HEK293 (cell line): Measurements from ENCODE around the gene ITK.

ENCODE experiments used
- CTCF ChIA-PET: fragments of 350-600 bp; formaldehyde crosslinking; extraction: SDS; loops from one replicate; lab custom pipeline; 2021; ENCODE audit warnings: antibody characterized with exemption; lab: Yijun Ruan, JAX
- POLR2A ChIA-PET: fragments of 300-600 bp; formaldehyde crosslinking; extraction: SDS; loops from one replicate; lab custom pipeline; 2020; ENCODE audit warnings: antibody characterized with exemption, inconsistent platforms; lab: Yijun Ruan, JAX
- H3K27ac ChIP-seq: fragments of 200-500 bp; sonication (Bioruptor generic); 2 replicates; pipeline ENCODE4 v1.5.1; 2014; ENCODE audit warnings: low read depth, low read length, control low read depth, inconsistent platforms; ENCODE audit errors: extremely low read depth
- H3K36me3 ChIP-seq, 2 experiments: fragments of 200-500 bp in 1 of 2; sonication (Bioruptor generic) in 1 of 2; 1 replicate in 1 of 2; 2 replicates in 1 of 2; pipeline ENCODE4 v1.5.1; 2014 to 2017; ENCODE audit warnings: inconsistent platforms in 2 of 2, low read length in 2 of 2; ENCODE audit not compliant: control insufficient read depth in 2 of 2, insufficient read depth in 1 of 2
- H3K4me1 ChIP-seq: fragments of 200-500 bp; sonication (Bioruptor generic); 2 replicates; pipeline ENCODE4 v1.5.1; 2014; ENCODE audit warnings: mild to moderate bottlenecking, low read length, inconsistent platforms; ENCODE audit not compliant: control insufficient read depth, insufficient read depth
- H3K4me3 ChIP-seq: 2 replicates; pipeline ENCODE4 v1.5.1; 2011; ENCODE audit warnings: low read depth, mild to moderate bottlenecking, control low read depth, low read length, moderate library complexity
- H3K9me3 ChIP-seq: fragments of 200-500 bp; sonication (Bioruptor generic); 2 replicates; pipeline ENCODE4 v1.5.1; 2014; ENCODE audit warnings: low read depth, low read length, inconsistent platforms; ENCODE audit not compliant: control insufficient read depth, insufficient read depth
- EGR2 ChIP-seq: fragments of 450-650 bp; formaldehyde crosslinking; IDR thresholded peaks from 2 replicates; pipeline ENCODE4 v1.5.1; 2016; ENCODE audit warnings: low read depth, missing biosample characterization, missing genetic modification characterization
- GLIS2 ChIP-seq: fragments of 450-650 bp; formaldehyde crosslinking; IDR thresholded peaks from 2 replicates; pipeline ENCODE4 v1.5.1; 2016; ENCODE audit warnings: missing biosample characterization, missing genetic modification characterization
- PRDM1 ChIP-seq: fragments of 450-650 bp; formaldehyde crosslinking; IDR thresholded peaks from 2 replicates; pipeline ENCODE4; 2016; ENCODE audit warnings: missing biosample characterization, missing genetic modification characterization
- TSHZ1 ChIP-seq: fragments of 450-650 bp; formaldehyde crosslinking; IDR thresholded peaks from 2 replicates; pipeline ENCODE4 v1.5.1; 2016; ENCODE audit warnings: missing biosample characterization, missing genetic modification characterization, borderline replicate concordance
- ZBTB8A ChIP-seq: fragments of 450-650 bp; formaldehyde crosslinking; IDR thresholded peaks from 2 replicates; pipeline ENCODE4 v1.5.1; 2016; ENCODE audit warnings: missing biosample characterization, missing genetic modification characterization
- ZFP3 ChIP-seq: fragments of 450-650 bp; formaldehyde crosslinking; IDR thresholded peaks from 2 replicates; pipeline ENCODE4 v1.5.1; 2016; ENCODE audit warnings: low read depth, missing biosample characterization, missing genetic modification characterization
- ZFP37 ChIP-seq: fragments of 450-650 bp; formaldehyde crosslinking; IDR thresholded peaks from 2 replicates; pipeline ENCODE4 v1.5.1; 2016; ENCODE audit warnings: missing biosample characterization, missing genetic modification characterization
- ZIC2 ChIP-seq: fragments of 450-650 bp; formaldehyde crosslinking; IDR thresholded peaks from 2 replicates; pipeline ENCODE4 v1.5.1; 2016; ENCODE audit warnings: missing biosample characterization, missing genetic modification characterization
- ZNF112 ChIP-seq: fragments of 450-650 bp; formaldehyde crosslinking; IDR thresholded peaks from 2 replicates; pipeline ENCODE4 v1.5.0; 2017; ENCODE audit warnings: missing biosample characterization, missing genetic modification characterization
- ZNF184 ChIP-seq: fragments of 450-650 bp; IDR thresholded peaks from 2 replicates; pipeline ENCODE4 v1.5.1; 2018; ENCODE audit warnings: missing biosample characterization, mild to moderate bottlenecking, missing genetic modification characterization
- ZNF2 ChIP-seq: fragments of 450-650 bp; formaldehyde crosslinking; IDR thresholded peaks from 2 replicates; pipeline ENCODE4 v1.5.1; 2016; ENCODE audit warnings: missing biosample characterization, missing genetic modification characterization
- ZNF449 ChIP-seq: fragments of 450-650 bp; formaldehyde crosslinking; IDR thresholded peaks from 2 replicates; pipeline ENCODE4 v1.5.1; 2017; ENCODE audit warnings: missing biosample characterization, mild to moderate bottlenecking, missing genetic modification characterization, moderate library complexity
- ZNF558 ChIP-seq: fragments of 450-650 bp; formaldehyde crosslinking; IDR thresholded peaks from 2 replicates; pipeline ENCODE4 v1.5.1; 2016; ENCODE audit warnings: missing biosample characterization, missing genetic modification characterization
- ZNF624 ChIP-seq: fragments of 450-650 bp; formaldehyde crosslinking; IDR thresholded peaks from 2 replicates; pipeline ENCODE4 v1.5.1; 2017; ENCODE audit warnings: missing biosample characterization, missing genetic modification characterization
- ZNF664 ChIP-seq: fragments of 450-650 bp; formaldehyde crosslinking; IDR thresholded peaks from 2 replicates; pipeline ENCODE4 v1.5.1; 2016; ENCODE audit warnings: missing biosample characterization, missing genetic modification characterization
- TF ChIP-seq, protein P1 (sequence below): fragments of 450-650 bp; formaldehyde crosslinking; IDR thresholded peaks from 2 replicates; pipeline ENCODE4 v1.5.1; 2016; ENCODE audit warnings: missing biosample characterization, missing genetic modification characterization
- TF ChIP-seq, protein P2 (sequence below): fragments of 450-650 bp; formaldehyde crosslinking; IDR thresholded peaks from 2 replicates; pipeline ENCODE4 v1.5.1; 2016; ENCODE audit warnings: missing biosample characterization, missing genetic modification characterization
- TF ChIP-seq, protein P3 (sequence below): fragments of 450-650 bp; formaldehyde crosslinking; conservative IDR thresholded peaks from 2 replicates; pipeline ENCODE4 v1.5.1; 2016; ENCODE audit warnings: low read depth, missing biosample characterization, missing genetic modification characterization

The ITK gene

GRCh38 chr5:157175071-157175612, 5.5 kb upstream of the ITK start:
- TF ChIP-seq ZNF112 (no peak), ZIC2 (no peak), ZNF2 (tag by site-specific recombination) (no peak), EGR2 (tag by site-specific recombination) (no peak), ZBTB8A (tag by site-specific recombination) (no peak), ZFP3 (tag by site-specific recombination) (no peak), ZNF184 (no peak), ZNF449 (tag by site-specific recombination) (no peak), ZFP37 (tag by site-specific recombination) (no peak), ZNF624 (tag by site-specific recombination) (no peak), ZNF558 (tag by site-specific recombination) (no peak), PRDM1 (no peak), ZNF664 (no peak), GLIS2 (tag by site-specific recombination) (no peak)
- TF ChIP-seq, protein P1, sequence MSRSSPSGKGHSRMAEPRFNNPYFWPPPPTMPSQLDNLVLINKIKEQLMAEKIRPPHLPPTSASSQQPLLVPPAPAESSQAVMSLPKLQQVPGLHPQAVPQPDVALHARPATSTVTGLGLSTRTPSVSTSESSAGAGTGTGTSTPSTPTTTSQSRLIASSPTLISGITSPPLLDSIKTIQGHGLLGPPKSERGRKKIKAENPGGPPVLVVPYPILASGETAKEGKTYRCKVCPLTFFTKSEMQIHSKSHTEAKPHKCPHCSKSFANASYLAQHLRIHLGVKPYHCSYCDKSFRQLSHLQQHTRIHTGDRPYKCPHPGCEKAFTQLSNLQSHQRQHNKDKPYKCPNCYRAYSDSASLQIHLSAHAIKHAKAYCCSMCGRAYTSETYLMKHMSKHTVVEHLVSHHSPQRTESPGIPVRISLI (tag by site-specific recombination), result no peak
- TF ChIP-seq, protein P2, sequence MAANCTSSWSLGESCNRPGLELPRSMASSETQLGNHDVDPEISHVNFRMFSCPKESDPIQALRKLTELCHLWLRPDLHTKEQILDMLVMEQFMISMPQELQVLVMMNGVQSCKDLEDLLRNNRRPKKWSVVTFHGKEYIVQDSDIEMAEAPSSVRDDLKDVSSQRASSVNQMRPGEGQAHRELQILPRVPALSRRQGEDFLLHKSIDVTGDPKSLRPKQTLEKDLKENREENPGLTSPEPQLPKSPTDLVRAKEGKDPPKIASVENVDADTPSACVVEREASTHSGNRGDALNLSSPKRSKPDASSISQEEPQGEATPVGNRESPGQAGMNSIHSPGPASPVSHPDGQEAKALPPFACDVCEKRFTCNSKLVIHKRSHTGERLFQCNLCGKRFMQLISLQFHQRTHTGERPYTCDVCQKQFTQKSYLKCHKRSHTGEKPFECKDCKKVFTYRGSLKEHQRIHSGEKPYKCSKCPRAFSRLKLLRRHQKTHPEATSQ (tag by site-specific recombination), result no peak
- TF ChIP-seq, protein P3, sequence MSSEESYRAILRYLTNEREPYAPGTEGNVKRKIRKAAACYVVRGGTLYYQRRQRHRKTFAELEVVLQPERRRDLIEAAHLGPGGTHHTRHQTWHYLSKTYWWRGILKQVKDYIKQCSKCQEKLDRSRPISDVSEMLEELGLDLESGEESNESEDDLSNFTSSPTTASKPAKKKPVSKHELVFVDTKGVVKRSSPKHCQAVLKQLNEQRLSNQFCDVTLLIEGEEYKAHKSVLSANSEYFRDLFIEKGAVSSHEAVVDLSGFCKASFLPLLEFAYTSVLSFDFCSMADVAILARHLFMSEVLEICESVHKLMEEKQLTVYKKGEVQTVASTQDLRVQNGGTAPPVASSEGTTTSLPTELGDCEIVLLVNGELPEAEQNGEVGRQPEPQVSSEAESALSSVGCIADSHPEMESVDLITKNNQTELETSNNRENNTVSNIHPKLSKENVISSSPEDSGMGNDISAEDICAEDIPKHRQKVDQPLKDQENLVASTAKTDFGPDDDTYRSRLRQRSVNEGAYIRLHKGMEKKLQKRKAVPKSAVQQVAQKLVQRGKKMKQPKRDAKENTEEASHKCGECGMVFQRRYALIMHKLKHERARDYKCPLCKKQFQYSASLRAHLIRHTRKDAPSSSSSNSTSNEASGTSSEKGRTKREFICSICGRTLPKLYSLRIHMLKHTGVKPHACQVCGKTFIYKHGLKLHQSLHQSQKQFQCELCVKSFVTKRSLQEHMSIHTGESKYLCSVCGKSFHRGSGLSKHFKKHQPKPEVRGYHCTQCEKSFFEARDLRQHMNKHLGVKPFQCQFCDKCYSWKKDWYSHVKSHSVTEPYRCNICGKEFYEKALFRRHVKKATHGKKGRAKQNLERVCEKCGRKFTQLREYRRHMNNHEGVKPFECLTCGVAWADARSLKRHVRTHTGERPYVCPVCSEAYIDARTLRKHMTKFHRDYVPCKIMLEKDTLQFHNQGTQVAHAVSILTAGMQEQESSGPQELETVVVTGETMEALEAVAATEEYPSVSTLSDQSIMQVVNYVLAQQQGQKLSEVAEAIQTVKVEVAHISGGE (tag by site-specific recombination), result no peak
- TF ChIP-seq, all 188 proteins: peak for 0
- Histone ChIP-seq H3K4me3 (no peak overlapping the region), H3K4me1 (no peaks in the 10 kb centered on the region), H3K36me3 (no peaks in the 10 kb centered on the region), H3K27ac (no peak overlapping the region), H3K9me3 (no peaks in the 10 kb centered on the region)
- ChIA-PET CTCF (no interaction called here), POLR2A (no interaction called here)

- Histone ChIP-seq H3K9me3 (no peaks in the 10 kb centered on the region), H3K4me3 (no peak overlapping the region), H3K27ac (no peak overlapping the region), H3K4me1 (no peaks in the 10 kb centered on the region), H3K36me3 (no peaks in the 10 kb centered on the region)
- TF ChIP-seq TSHZ1 (tag by site-specific recombination) (no peak), EGR2 (tag by site-specific recombination) (peak; percentile 28; the same call in 1 of the 2 replicates)
- POLR2A ChIA-PET, result no interaction called here
- CTCF ChIA-PET, result no interaction called here
These were observed 2.7 kb upstream of the ITK start for GRCh38 chr5:157177953-157178352.
